Pancreas (tissue), 10 donors: ENCODE results near the gene MAP10. TPM values are rescaled to one million over a fixed set of nuclear protein-coding genes. Genes with fewer than 3 reads are reported as not detected.

Experiments
- ATAC-seq, 4 donors: fragments of 200-7000 bp; cut with Tn5 transposase; one replicate each; pipeline versions ENCODE4 v1.8.0 to v1.9.1; 2020; ENCODE audit warnings: mild to moderate bottlenecking in 4 of 4, moderate library complexity in 4 of 4
- DNase-seq, 6 donors: peaks; one replicate each; pipeline ENCODE4 v3.0.0-alpha.2; 2020
- FAIRE-seq: peaks from 2 replicates; lab custom pipeline; 2012; peaks lifted over from hg19 to GRCh38; lab: Jason Lieb, UNC
- H3K27ac ChIP-seq, 4 donors: fragments of 200-600 bp; sonication (generic); 1 replicate in 3 of 4; 2 replicates in 1 of 4; pipeline versions ENCODE4 v1.5.0 to v1.8.0; 2020
- H3K27me3 ChIP-seq, 4 donors: fragments of 200-600 bp; one replicate each; pipeline ENCODE4 v1.8.0; 2021
- H3K36me3 ChIP-seq, 3 donors: fragments of 200-600 bp; sonication (generic) in 1 of 3; one replicate each; pipeline versions ENCODE4 v1.5.0 to v1.8.0; 2020 to 2021
- H3K4me1 ChIP-seq, 3 donors: fragments of 200-600 bp; one replicate each; pipeline ENCODE4 v1.8.0; 2021
- H3K4me3 ChIP-seq, 4 donors: fragments of 200-600 bp; sonication (generic) in 2 of 4; one replicate each; pipeline versions ENCODE4 v1.5.0 to v1.8.0; 2020 to 2021
- H3K9me3 ChIP-seq, 4 donors: fragments of 200-600 bp; one replicate each; pipeline ENCODE4 v1.8.0; 2021
- WGBS, 2 donors: extraction: QIAGEN DNeasy Blood & Tissue Kit; methylation state at CpG; one replicate each; pipeline ENCODE4 v1.1.7; 2013; 5-methylcytosine and 5-hydroxymethylcytosine counted together
- intact Hi-C, 3 donors: fragments of 100-400 bp; cut with DNase I; formaldehyde crosslinking; loops; one replicate each; pipeline versions ENCODE4 v1.11.1 to v1.14.2; 2022
- polyA plus RNA-seq, 2 donors: library from polyadenylated mRNA; stranded (reverse); fragments of 200-250 nt; gene quantifications; one replicate each; pipeline ENCODE4 v1.2.3, GENCODE V29; 2013
- total RNA-seq, 6 donors: library from RNA; stranded (reverse); fragmentation: NEBNext Ultra II Directional in 4 of 6; extraction: Animal tissue kit (Norgen Biotek cat#: 25700) in 4 of 6; gene quantifications; one replicate each; pipeline versions ENCODE4 v1.2.1 to v1.2.4, GENCODE V29; 2021 to 2023
- TF ChIP-seq, protein P1 (sequence below), 4 donors: fragments of 200-600 bp; sonication (generic) in 3 of 4; IDR thresholded peaks; one replicate each; pipeline versions ENCODE4 v1.5.0 to v1.8.0; 2021; ENCODE audit warnings: antibody characterized with exemption in 4 of 4
- donor health status: healthy with polysubstance abuse.
- donor health status: DM: no; HTN: no; CAD: no; lungs with moderate emphysema.
- donor health status: DM: no; HTN: no; CAD: no.
- donor health status: control.
- donor health status: control.
- donor health status: Bipolar disorder and iron deficiency.
- donor health status: DM: yes; HTN: yes; CAD: no.
- donor health status: DM: no; HTN: no; CAD: no.
- donor health status: DM: no; HTN: no; CAD: no.
- donor health status: DM: yes; HTN: yes; CAD: no.

The MAP10 gene
- total and polyA plus RNA-seq, 8 donors, result 0.99 to 2.1 (median 1.9) TPM

DNA sequence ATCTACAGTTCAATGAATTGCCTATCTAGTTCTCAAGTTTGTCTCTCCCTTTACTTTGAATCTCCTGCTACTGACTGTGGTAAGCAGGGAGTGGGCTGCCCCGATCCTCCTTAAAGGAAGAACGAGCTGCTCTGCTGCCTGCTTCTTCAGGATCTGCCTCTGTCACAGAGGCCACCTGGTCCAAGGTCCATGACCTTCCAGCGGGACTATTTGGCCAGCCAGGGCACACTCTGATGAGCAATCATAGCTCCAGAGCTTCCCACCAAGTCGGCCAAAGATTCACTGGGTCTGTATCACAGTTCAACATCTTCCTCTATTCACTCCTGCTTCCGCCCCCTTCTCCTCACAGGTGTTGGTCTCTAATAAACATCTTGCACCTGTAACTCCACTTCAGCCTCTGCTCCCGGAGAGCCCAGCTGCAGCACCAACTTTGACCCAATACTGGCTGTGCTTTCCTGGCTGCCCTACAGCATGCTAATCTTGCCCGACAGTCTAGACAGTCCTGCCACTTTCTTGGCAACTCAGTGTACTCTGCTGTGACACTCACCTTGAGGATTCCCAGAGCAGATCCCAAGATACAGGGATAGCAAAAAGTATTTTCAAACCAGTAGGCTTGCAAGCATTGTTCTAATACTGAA lies 16.9 kb upstream of the MAP10 start:
- intact Hi-C loops, result no loop called here
- no peaks in the 10 kb centered on the region for H3K36me3 ChIP-seq
- ATAC-seq (no peak), DNase-seq (no peak), FAIRE-seq (no peak)
- H3K9me3 ChIP-seq, result no peaks in the 10 kb centered on the region
- 52 to 56% methylated on average over 7 of the region's 7 CpGs for WGBS, 2 donors
- no peaks in the 10 kb centered on the region for H3K27me3 ChIP-seq
- no peak overlapping the region for H3K27ac ChIP-seq
- no peak overlapping the region for H3K4me3 ChIP-seq
- TF ChIP-seq, protein P1, sequence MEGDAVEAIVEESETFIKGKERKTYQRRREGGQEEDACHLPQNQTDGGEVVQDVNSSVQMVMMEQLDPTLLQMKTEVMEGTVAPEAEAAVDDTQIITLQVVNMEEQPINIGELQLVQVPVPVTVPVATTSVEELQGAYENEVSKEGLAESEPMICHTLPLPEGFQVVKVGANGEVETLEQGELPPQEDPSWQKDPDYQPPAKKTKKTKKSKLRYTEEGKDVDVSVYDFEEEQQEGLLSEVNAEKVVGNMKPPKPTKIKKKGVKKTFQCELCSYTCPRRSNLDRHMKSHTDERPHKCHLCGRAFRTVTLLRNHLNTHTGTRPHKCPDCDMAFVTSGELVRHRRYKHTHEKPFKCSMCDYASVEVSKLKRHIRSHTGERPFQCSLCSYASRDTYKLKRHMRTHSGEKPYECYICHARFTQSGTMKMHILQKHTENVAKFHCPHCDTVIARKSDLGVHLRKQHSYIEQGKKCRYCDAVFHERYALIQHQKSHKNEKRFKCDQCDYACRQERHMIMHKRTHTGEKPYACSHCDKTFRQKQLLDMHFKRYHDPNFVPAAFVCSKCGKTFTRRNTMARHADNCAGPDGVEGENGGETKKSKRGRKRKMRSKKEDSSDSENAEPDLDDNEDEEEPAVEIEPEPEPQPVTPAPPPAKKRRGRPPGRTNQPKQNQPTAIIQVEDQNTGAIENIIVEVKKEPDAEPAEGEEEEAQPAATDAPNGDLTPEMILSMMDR (IDR thresholded peaks at IDR 0.05), result no peak
- H3K4me1 ChIP-seq, result no peaks in the 10 kb centered on the region

DNA sequence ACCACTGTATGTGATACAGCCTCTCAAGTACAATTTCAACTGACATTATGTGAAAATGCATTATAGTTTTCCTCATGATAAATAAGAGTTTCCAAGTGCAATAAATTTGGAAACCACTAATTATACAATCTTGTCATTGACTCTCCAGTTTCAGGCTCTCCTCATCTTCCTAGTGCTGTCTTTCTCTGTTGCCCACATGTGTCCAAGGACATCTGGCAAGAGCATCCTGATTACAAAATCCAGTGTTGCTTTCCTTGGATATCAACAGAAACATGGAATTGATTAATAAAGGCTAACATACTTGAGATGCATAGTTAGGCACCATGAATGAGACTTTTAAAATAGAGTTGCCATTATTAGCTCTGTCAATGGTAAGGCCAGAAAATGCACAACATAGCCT lies 15.6 kb upstream of the MAP10 start:
- Histone ChIP-seq H3K27ac (no peak overlapping the region), H3K36me3 (no peaks in the 10 kb centered on the region), H3K4me3 (no peak overlapping the region), H3K9me3 (no peaks in the 10 kb centered on the region), H3K4me1 (no peaks in the 10 kb centered on the region), H3K27me3 (no peaks in the 10 kb centered on the region)
- no peak for FAIRE-seq
- TF ChIP-seq, protein P1 (IDR thresholded peaks at IDR 0.05), result no peak
- no peak for DNase-seq
- ATAC-seq, result no peak
- intact Hi-C loops, result no loop called here

- no peaks in the 10 kb centered on the region for H3K9me3 ChIP-seq
- DNase-seq (no peak), ATAC-seq (no peak), FAIRE-seq (no peak)
- no peaks in the 10 kb centered on the region for H3K27me3 ChIP-seq
- no peak overlapping the region for H3K27ac ChIP-seq
- H3K36me3 ChIP-seq, result no peaks in the 10 kb centered on the region
- H3K4me1 ChIP-seq, result no peaks in the 10 kb centered on the region
- intact Hi-C loops, result no loop called here
- H3K4me3 ChIP-seq, result no peak overlapping the region
- TF ChIP-seq, protein P1 (IDR thresholded peaks at IDR 0.05), result no peak
Measured at GRCh38 chr1:232792949-232793348, 12.3 kb upstream of the MAP10 start.

- intact Hi-C loops, result no loop called here
- 26 to 29% methylated on average over 3 of the region's 3 CpGs for WGBS, 2 donors
Measured at GRCh38 chr1:232793944-232794343, 11.3 kb upstream of the MAP10 start.

GRCh38 chr1:232795497-232796053 lies 9.6 kb upstream of the MAP10 start:
- no peak for ATAC-seq
- no peaks in the 10 kb centered on the region for H3K4me1 ChIP-seq
- no peaks in the 10 kb centered on the region for H3K36me3 ChIP-seq
- FAIRE-seq, result no peak
- TF ChIP-seq, protein P1 (IDR thresholded peaks at IDR 0.05), result no peak
- DNase-seq, result no peak
- H3K9me3 ChIP-seq, result no peaks in the 10 kb centered on the region
- no peaks in the 10 kb centered on the region for H3K27me3 ChIP-seq
- H3K4me3 ChIP-seq, result no peak overlapping the region
- no peak overlapping the region for H3K27ac ChIP-seq
- intact Hi-C loops, result no loop called here
- 88 to 93% methylated on average over 3 of the region's 3 CpGs for WGBS, 2 donors

More at GRCh38 chr1:232793944-232794343, 11.3 kb upstream of the MAP10 start:
- no peak overlapping the region for H3K4me3 ChIP-seq
- H3K27ac ChIP-seq, result no peak overlapping the region
- no peaks in the 10 kb centered on the region for H3K27me3 ChIP-seq
- FAIRE-seq, result no peak
- H3K9me3 ChIP-seq, result no peaks in the 10 kb centered on the region
- H3K36me3 ChIP-seq, result no peaks in the 10 kb centered on the region
- H3K4me1 ChIP-seq, result no peaks in the 10 kb centered on the region
- DNase-seq, result no peak
- TF ChIP-seq, protein P1 (IDR thresholded peaks at IDR 0.05), result no peak
- ATAC-seq, result peak in 3 of 4 donors; percentile 44 to 67 (median 55)
